ENCODE results near the gene PBLD.
A peak's percentile ranks its signal among the peaks of the same experiment; 100 is the strongest.
"Not testable (repeated sequence)": the region's sequence is repeated elsewhere in the genome, so short reads cannot be mapped to it uniquely, and the experiment has no call there.

Gene PBLD

DNA sequence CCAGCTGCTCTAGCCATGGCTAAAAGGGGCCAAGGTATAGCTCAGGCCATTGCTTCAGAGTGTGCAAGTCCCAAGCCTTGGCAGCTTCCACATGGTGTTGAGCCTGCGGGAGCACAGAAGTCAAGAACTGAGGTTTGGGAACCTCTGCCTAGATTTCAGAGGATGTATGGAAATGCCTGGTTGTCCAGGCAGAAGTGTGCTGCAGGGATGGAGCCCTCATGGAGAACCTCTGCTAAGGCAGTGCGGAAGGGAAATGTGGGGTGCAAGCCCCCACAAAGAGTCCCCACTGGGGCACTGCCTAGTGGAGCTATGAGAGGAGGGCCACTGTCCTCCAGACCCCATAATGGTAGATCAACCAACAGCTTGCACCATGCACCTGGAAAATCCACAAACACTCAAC is 54.9 kb downstream of the PBLD start:
- DNase-seq, result not testable (repeated sequence)

DNA sequence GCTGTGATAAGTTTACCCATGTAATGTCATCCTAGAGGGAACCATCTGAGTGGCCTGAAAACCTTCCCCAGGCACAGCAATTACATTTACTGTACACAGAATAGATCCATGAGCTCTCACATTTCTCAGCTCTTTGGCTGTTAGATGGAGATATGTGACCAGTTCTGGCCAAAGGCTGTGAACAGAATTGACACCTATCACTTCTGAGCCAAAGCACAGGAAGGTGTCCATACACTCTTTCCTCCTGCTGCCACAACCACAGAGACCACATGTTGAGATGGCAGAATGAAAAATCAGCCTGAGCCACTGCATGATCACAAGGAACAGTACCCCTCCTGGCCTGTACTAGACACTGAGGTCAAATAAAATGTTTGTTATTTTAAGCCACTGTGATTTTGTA is 56.5 kb downstream of the PBLD start:
- no peak for DNase-seq

DNA sequence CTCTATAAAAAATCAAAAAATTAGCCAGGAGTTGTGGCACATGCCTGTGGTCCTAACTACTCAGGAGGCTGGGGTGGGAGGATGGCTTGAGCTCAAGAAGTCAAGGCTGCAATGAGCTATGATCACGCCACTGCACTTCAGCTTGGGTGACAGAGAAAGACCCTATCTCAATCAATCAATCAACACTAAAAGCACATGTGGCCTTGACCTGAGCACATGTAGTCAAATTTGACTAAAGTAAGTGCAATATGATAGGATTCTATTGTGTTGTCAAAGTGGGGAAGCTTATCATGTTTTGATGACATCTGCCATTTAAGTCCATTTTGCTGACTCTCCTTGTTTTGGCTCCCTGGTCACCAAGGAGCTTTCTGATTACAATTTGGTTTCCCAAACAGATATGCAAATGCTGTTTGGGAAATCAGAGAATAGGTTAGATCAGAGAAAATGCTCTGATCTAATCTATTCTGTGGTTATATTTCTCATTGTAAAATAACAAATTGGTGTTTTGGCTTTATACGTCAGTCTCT is 57.1 kb downstream of the PBLD start:
- DNase-seq, result no peak

DNA sequence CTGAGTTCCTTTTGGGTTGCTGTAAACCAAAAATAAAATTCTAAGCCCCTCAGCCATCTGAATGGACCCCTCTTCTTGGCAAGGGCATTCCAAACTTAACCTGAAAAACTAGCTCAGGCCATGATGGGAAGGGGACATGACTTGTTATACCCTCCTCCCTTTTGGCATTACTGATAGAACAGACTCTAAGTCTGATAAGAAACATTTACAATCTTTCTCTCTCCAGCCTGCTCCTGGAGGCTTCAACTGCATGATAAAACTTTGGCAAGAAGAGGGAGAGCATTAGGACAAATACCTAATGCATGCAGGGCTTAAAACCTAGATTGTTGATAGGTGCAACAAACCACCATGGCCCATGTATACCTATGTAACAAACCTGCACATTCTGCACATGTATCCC is 59.9 kb downstream of the PBLD start:
- no peak for DNase-seq

DNA sequence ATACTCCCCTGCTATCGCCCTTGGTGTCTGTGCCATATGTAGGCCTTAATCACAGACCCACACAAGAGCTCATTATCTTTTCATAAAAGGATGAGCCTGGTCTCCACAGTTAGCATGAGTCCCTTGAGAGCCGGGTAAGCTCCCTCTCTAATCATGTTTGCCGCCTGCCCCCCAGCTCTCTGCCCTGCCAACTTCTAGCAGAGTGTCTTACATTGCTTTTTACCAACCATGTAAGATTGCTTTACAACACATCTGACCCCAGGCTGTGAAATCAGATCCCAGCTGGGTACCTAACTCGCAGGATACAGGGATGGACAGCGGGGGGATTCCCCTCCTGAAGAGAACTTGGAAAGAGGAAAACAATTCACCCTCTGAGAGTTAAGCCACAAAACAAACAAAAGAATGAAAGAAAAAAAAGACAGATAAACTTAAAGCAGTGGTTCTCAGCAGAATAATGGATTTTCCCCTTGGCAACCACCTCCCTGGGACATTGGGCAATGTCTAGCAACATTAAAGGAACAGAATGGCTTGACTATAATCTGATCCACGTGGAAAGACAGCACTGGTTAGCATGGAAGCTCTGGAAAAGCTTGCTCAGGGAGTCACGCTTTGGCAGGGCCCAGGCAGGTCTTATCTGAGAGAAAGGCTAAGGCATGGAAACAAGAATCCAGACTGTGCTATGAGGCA is 61.4 kb downstream of the PBLD start:
- peak; percentile 7 for DNase-seq

DNA sequence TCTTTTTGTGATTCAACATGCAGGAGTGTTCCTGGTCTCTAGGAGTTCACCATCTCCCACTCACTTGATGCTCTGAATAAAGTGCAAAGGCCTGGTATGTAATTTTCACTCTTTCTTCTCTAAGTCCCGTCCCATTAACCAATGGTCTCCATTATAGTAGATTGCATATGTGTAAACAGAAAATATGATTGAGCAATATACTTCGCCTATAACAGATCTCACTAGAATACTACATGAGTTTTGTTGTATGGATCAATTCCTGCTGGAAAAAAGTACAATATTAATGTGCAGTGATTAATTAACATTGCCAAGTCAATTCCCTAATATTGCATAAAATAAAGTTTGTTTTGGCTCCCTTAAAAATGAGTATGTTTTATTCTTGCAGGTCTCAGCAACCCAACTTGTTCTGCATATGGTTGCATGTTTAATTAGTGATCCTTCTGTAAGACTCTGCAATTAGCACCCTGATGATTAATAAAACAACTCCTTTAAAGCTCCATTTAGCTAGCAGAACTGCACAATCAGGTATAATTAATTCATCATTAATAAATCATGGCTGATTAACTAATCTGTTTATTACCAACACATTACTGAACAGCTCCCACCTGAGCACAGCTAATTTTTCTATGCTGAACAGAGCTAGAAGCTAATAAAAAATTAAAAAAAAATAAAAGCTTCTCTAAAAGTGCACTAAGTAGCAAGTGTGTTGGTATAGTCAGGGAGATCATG is 63.0 kb downstream of the PBLD start:
- DNase-seq, result no peak

DNA sequence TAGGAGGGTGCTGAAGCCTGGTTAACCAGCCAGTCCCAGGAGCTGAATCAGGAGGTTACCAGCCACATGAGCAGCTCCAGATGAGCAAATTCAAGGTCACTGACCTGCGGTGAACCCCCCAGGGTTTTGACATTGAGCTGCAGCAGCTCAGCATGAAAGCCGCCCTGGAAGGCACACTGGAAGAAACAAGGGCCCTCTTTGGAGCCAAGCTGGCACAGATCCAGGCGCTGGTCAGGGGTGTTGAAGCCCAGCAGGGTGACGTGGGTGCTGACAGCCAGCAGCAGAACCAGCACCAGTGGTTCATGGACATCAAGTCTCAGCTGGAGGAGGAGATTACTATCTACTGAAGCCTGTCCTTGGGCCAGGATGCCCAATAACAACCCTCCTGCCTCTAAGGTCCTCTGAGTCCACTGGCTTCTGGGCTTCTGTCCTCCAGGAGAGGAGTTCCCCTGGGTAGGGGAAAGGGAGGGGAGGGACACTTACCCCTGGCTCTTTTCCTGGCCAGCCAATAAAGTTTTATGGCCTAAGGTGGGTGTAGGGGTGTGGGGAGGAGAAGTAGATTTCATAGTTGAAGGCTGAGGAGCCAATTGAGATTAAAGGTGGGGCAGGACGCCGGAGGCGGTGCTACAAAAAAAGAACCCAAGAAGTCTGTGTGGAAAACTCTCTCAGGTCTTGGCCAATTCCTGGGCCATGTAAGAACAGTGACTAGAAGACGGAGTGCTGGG is 71.4 kb downstream of the PBLD start:
- DNase-seq, result peak; percentile 62

DNA sequence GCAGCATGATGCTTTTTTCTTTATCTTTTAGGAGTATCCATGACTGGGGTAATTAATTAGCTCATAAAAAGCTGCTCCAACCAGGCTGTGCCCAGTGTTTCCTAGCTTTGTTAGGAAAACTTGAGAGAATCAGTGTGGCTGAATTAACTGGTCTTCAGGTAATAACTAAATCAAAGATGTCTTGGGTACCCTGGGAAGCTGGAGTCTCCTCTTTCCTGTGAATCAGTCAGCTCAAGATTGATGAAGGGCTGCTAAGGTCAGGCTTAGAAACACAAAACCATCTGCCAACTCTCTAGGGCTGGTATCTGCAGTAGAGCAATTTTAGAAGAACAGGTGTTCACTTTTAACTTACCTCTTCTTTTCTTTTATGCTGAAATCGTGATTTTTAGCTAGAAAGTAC is 79.4 kb downstream of the PBLD start:
- DNase-seq, result no peak

DNA sequence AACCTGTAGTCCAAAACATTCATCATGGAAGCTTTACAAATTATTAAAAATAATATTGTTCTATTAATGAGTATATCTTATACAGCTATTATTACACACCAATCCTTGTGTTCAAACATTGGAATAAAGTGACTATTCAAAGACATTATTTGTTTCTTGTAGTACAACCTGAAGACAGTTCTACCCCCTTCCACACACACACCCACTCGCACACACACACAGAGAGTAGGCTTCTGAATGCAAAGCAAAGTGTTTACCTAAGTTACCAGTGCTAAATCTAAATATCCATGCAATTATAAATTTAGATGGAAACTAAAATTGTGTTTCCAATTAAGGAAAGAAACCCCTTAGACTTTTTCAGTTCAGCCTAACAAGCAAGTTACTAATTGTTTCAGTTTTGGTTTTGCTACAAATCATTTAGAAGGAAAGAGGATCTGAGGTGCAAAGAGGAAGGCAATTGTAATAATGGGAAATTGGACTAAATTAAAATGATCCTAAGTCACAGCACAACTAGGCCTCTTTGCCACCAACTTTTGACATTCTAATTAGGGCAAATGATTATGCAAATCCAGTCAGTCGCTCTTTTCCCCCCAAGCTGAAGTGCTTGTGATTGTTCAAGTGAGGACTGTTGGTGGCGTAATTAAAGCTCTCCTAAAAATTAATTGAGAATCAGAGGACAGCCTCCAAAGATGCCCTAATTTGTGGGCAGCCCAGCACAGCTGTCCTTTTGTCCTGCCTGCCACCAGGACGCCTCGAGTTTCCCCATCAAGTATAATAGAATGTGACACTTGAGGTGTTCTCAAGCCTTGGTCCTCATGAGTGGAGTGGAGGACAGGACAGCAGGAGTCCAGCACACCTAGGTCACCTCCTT is 80.9 kb downstream of the PBLD start:
- no peak for DNase-seq

DNA sequence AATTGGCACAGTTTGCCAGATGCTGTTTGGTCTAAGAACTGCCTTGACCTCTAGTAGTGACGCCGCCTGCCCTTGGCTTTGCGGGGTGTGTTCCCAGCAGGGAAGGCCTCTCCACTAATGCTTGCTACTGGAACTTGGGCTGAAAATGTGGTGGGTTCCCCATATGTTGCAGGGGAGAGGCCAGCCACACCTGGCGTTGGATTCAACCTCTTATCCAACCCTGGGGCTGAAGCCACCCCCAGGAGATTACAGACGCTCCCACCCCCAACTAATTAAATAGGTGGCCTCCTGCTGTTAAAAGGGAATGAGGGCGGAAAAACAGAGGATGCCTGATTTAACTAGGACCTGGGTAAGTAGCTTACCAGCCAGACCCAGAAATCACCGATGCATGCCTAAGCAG is 81.6 kb downstream of the PBLD start:
- DNase-seq, result peak; percentile 53

DNA sequence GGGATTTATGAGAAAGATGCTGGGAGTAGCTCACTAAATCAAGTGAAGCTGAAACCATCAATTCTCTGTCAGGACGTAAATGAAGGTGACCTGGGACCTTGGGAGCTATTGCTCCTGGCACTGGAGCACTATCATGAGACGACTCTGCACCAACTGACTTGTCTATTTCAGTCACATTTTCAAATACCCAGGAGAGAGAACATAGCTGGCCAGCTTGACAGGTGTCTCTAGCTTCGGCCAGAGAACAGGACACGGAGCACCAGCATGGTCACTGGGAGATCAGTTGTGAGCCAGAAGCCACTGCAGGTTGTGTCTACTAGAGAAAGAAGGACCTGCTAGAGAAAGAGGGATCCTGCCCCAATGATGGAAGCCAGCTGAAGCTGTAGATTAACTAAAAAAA is 83.4 kb downstream of the PBLD start:
- no peak for DNase-seq

DNA sequence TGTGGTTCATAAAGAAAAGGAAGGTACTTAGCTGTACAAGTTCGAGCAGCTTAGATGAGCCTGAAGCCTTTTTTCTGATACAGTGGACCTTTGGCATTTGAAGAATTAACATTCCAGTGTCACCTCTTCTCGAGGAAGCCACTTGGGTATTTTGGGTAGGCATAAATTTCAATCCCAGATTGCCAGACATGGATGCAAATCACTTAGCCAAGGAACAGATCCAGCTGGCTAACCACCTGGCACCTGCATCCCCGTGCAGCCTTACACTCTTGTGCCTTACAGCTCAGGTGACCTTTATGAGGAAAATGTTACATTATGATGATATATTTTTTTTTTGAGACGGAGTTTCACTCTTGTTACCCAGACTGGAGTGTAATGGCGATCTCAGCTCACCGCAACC is 84.8 kb downstream of the PBLD start:
- DNase-seq, result no peak

DNA sequence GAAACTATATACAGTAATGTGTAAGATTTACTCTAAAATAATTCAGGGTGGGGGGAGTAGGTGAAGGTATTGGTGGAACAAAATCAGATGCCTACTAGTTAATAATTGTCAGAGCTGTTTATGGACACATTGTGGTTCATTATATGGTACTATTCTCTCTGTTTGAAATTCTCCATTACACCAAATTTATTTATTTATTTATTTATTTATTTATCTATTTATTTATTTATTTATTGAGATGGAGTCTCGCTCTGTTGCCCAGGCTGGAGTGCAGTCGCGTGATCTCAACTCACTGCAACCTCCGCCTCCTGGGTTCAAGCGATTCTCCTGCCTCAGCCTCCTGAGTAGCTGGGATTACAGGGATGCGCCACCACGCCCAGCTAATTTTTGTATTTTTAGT is 86.3 kb downstream of the PBLD start:
- DNase-seq, result not testable (repeated sequence)

DNA sequence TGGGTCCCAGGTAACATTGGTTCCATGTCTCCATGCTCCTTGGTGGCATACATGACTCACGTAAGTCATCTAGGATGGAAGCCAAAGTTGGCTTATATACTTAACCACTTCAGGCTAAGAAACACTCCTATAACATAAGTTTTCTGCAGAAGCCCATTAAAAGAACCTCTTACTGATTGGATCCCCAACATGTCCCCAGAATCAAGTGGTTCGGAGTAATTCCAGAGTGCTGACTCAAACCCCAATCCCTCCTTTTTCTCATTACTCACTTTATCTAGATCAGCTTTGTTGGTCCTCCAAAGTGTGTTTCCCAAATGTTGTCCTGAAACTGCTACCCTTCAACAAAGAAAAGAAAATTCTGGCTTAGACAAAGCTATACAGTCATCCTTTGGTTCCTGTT is 90.7 kb downstream of the PBLD start:
- no peak for DNase-seq

DNA sequence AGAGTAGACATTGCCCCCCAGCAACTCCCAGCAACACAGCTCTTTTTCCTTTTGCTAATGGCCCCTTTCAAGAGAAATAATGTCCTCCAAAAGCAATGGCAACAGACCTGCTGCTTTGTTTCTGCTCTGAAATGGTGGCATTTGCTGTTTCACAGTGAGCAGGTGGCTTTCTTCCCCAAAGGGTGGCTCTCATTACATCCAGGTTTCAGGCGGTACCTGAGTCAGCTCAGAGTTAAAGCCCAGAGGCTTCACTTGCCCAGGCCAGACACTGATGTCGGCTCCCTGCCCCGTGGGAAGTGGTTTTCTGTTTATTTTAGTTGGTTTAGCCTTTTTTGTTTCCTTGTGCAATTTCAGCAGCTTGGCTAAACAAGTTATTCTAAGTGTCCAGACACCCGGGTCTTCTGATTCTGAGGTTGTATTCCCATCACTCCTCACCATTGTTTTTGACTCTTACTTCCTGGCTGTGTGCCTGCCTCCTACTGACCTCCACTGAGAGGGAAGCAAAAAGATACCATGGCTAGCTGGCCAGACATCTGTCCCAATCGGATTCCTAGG is 93.1 kb downstream of the PBLD start:
- no peak for DNase-seq

DNA sequence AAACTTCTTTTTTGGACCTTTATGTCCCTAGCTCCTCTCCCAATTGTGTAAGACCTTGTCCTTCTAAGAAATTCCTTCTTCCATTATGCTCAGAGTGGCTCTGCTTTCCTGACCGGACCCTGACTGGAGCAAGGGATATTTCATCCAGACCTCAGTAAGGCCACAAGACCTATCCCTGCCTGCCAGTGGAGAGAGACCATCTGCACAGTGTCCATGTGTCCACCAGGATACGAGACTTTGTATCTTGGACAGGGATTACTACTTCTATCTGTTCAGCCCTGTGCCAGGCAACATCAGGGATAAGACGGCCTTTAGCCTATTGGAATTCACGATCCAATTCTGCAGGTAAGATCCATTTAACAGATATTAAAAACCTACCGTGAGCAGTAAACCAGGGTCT is 93.7 kb downstream of the PBLD start:
- DNase-seq, result no peak

DNA sequence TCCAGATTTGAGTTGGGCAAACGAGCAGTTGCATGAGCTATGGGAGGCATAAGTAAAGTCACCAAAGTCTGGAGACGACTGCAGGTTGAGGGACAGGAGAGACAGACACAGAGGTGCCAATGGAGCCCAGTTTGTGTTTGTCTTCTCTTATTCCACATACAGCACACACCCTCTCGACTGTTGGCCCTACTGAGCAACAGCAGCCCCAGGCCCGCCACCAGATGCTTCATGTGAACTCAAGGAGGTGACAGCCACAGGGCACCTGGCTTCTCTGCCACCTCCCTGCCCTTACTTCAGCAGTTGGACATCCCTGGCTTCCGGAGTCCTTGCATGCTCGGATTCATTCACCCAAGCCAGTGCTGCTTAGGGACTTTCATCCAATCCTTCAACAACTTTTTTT is 94.4 kb downstream of the PBLD start:
- no peak for DNase-seq

DNA sequence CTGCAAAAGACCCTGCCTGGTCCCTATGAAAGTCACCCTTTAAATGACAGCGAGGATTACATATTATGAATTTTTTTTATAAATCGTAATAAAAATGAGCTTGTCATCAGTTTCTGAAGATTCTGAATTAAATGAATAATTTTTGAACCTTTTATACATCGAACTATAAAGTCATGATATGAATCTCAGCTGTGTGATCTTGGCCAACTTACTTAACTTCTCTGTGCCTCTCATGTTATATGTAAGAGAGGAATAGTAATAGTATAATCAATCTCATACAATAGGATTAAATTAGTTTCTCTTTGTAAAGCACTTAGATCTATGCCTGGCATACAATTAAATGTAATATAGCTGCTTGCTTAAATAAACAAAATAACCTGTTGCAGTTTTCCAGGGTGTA is 95.6 kb downstream of the PBLD start:
- no peak for DNase-seq

DNA sequence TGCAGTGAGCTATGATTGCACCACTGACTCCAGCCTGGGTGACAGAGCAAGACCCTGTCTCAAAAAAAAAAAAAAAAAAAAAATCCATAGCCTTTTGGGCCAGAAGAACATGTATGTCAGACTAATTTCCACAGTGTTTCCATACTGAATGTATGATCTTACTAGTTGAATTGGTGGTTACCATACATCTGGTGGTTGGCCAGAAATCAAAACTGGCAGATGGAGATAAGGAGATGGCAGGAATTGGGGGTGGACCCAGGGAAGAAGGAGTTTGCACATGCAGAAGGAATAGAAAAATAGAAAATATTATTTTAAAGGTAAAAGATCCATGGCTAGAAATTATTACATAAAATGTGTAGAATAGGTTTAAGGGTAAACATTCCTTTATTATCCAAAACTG is 97.1 kb downstream of the PBLD start:
- DNase-seq, result no peak

DNA sequence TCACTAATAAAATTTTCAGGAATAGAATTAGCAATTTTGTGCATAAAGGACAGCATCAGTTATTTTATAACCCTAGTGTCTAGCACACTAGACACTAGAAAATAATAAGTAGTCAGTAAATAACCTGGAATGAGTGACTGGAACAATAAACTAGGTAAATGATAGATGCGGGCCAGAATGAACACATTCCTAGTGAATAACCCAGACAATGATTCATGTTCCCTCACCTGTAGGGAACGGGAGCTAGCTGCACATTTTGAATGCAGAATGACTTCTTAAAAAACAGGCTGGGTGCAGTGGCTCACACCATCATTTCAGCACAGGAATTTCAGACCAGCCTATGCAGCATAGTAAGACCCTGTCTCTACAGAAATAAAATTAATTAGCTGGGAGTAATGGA is 97.6 kb downstream of the PBLD start:
- DNase-seq, result no peak

DNA sequence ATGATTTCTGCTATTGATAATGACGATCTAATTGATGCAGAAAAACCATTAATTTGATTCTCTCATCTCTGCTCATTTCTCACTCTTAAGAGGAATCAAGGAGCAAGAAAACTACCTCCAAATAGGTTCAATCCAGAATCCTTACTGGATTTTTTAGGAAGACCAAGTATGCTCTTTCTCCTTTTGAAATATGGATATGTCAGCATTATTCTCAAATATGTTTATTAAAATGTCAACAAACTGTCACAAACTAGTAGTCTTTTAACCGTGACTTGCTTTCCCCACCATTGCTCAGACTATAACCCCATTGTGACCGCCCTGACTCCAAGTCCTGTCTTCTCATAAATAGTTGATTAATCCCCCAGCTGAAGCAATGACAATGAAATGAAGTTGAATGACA is 99.7 kb downstream of the PBLD start:
- no peak for DNase-seq

Measured in NCI-H146 (cell line).